Astrocyte (in vitro differentiated cells and primary cell): ENCODE measurements around the gene UBE2E2. TPM values are rescaled to one million over a fixed set of nuclear protein-coding genes. Genes with fewer than 3 reads are reported as not detected.
A peak's percentile ranks its signal among the peaks of the same experiment; 100 is the strongest.

Experiments used
- DNase-seq: peaks from one replicate; pipeline ENCODE4 v3.0.0-alpha.2; 2010; ENCODE audit warnings: low read depth
- FAIRE-seq: peaks from 2 replicates; lab custom pipeline; 2011; peaks lifted over from hg19 to GRCh38; lab: Jason Lieb, UNC
- H2AFZ ChIP-seq: 2 replicates; pipeline ENCODE4 v1.6.0; 2012; ENCODE audit warnings: low read depth, low read length, inconsistent platforms
- H3K27ac ChIP-seq: 2 replicates; pipeline ENCODE4 v1.5.1; 2011; ENCODE audit warnings: low read depth, low read length, inconsistent platforms
- H3K27me3 ChIP-seq: 2 replicates; pipeline ENCODE4 v1.6.0; 2011; ENCODE audit warnings: low read length, inconsistent platforms; ENCODE audit not compliant: insufficient read depth
- H3K36me3 ChIP-seq: 2 replicates; pipeline ENCODE4 v1.5.1; 2011; ENCODE audit warnings: low read length, inconsistent platforms; ENCODE audit not compliant: insufficient read depth
- H3K4me1 ChIP-seq: 2 replicates; pipeline ENCODE4 v1.5.1; 2011; ENCODE audit warnings: low read length, inconsistent platforms; ENCODE audit not compliant: insufficient read depth
- H3K4me2 ChIP-seq: 2 replicates; pipeline ENCODE4 v1.6.0; 2012; ENCODE audit warnings: low read length, inconsistent platforms
- H3K4me3 ChIP-seq: 2 replicates; pipeline ENCODE4 v1.5.1; 2011; ENCODE audit warnings: low read depth, mild to moderate bottlenecking, low read length, inconsistent platforms; ENCODE audit not compliant: insufficient read depth
- H3K79me2 ChIP-seq: 2 replicates; pipeline ENCODE4 v1.6.0; 2012; ENCODE audit warnings: mild to moderate bottlenecking, low read length, inconsistent platforms; ENCODE audit not compliant: insufficient read depth
- H3K9ac ChIP-seq: 2 replicates; pipeline ENCODE4 v1.6.0; 2012; ENCODE audit warnings: mild to moderate bottlenecking, low read length, inconsistent platforms
- H3K9me3 ChIP-seq: 2 replicates; pipeline ENCODE4 v1.5.1; 2012; ENCODE audit warnings: low read depth, mild to moderate bottlenecking, low read length, inconsistent platforms; ENCODE audit not compliant: insufficient read depth
- H4K20me1 ChIP-seq: 2 replicates; pipeline ENCODE4 v1.6.0; 2012; ENCODE audit warnings: low read length, inconsistent platforms; ENCODE audit not compliant: insufficient read depth
- H3K27ac Mint-ChIP-seq: one replicate; pipeline ENCODE4 v1.8.0; 2021; ENCODE audit warnings: mild to moderate bottlenecking, mixed read lengths; ENCODE audit not compliant: unreplicated experiment
- H3K27me3 Mint-ChIP-seq: one replicate; pipeline ENCODE4 v1.8.0; 2021; ENCODE audit warnings: low read depth, mixed read lengths; ENCODE audit not compliant: unreplicated experiment
- H3K36me3 Mint-ChIP-seq: one replicate; pipeline ENCODE4 v1.8.0; 2021; ENCODE audit warnings: low read depth, mixed read lengths; ENCODE audit not compliant: unreplicated experiment
- H3K4me1 Mint-ChIP-seq: one replicate; pipeline ENCODE4 v1.8.0; 2021; ENCODE audit warnings: low read depth, mixed read lengths; ENCODE audit not compliant: unreplicated experiment
- H3K4me3 Mint-ChIP-seq: one replicate; pipeline ENCODE4 v1.8.0; 2021; ENCODE audit warnings: mild to moderate bottlenecking, moderate library complexity, mixed read lengths; ENCODE audit not compliant: unreplicated experiment
- H3K9me3 Mint-ChIP-seq: one replicate; pipeline ENCODE4 v1.8.0; 2021; ENCODE audit warnings: mild to moderate bottlenecking, mixed read lengths; ENCODE audit not compliant: unreplicated experiment
- EZH2 ChIP-seq: IDR thresholded peaks from 2 replicates; pipeline ENCODE4 v1.6.1; 2012; ENCODE audit warnings: mild to moderate bottlenecking, low read length, inconsistent platforms; ENCODE audit not compliant: insufficient read depth
- total RNA-seq: library from RNA; stranded (reverse); gene quantifications from 2 replicates; pipeline ENCODE4 v1.2.1, GENCODE V29; 2021
- TF ChIP-seq, protein P1 (sequence below): IDR thresholded peaks from 2 replicates; pipeline ENCODE4 v1.5.1; 2011; ENCODE audit warnings: low read depth, mild to moderate bottlenecking, inconsistent platforms, low read length, moderate library complexity; ENCODE audit not compliant: insufficient read depth

The UBE2E2 gene
- total RNA-seq, 1 donor from 2014 or later, result 89.8 TPM

DNA sequence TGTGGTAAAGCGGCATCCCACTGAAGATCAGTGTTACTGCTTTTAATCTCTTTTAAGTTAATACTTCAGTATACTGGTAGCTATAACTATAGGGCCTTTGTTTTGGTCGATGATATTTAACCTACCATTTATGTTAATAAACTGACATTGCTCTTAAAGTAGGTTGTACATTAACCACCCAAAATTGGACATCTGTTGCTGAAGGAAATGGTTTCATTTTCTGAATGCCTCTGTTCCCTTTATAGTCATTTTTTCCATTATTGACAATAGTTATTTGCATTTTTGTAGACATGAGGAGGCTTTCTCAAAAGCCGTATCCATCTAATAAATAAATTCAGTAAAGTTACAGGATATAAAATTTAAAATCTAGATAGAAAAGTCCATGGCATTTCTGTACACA lies 350.2 kb downstream of the UBE2E2 start:
- H3K36me3 Mint-ChIP-seq, result peaks cover 4% of the 10 kb centered on the region
- Histone ChIP-seq H3K27ac (no peak overlapping the region), H3K79me2 (no peaks in the 10 kb centered on the region), H3K4me1 (no peaks in the 10 kb centered on the region), H3K9me3 (no peaks in the 10 kb centered on the region), H3K36me3 (no peaks in the 10 kb centered on the region), H3K4me2 (no peak overlapping the region), H2AFZ (no peak overlapping the region), H3K9ac (no peak overlapping the region), H3K4me3 (no peak overlapping the region), H4K20me1 (no peaks in the 10 kb centered on the region), H3K27me3 (peaks cover 2% of the 10 kb centered on the region)
- peaks cover 27% of the 10 kb centered on the region for H3K4me1 Mint-ChIP-seq
- no peak overlapping the region for H3K4me3 Mint-ChIP-seq
- DNase-seq, result no peak
- H3K27me3 Mint-ChIP-seq, result no peaks in the 10 kb centered on the region
- H3K9me3 Mint-ChIP-seq, result peaks cover 1% of the 10 kb centered on the region
- no peak for TF ChIP-seq EZH2
- TF ChIP-seq, protein P1, sequence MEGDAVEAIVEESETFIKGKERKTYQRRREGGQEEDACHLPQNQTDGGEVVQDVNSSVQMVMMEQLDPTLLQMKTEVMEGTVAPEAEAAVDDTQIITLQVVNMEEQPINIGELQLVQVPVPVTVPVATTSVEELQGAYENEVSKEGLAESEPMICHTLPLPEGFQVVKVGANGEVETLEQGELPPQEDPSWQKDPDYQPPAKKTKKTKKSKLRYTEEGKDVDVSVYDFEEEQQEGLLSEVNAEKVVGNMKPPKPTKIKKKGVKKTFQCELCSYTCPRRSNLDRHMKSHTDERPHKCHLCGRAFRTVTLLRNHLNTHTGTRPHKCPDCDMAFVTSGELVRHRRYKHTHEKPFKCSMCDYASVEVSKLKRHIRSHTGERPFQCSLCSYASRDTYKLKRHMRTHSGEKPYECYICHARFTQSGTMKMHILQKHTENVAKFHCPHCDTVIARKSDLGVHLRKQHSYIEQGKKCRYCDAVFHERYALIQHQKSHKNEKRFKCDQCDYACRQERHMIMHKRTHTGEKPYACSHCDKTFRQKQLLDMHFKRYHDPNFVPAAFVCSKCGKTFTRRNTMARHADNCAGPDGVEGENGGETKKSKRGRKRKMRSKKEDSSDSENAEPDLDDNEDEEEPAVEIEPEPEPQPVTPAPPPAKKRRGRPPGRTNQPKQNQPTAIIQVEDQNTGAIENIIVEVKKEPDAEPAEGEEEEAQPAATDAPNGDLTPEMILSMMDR, result no peak
- H3K27ac Mint-ChIP-seq, result peak overlapping the region; percentile 20
- FAIRE-seq, result no peak

GRCh38 chr3:23565041-23565775 lies 362.1 kb downstream of the UBE2E2 start:
- no peaks in the 10 kb centered on the region for H4K20me1 ChIP-seq
- no peak overlapping the region for H3K9ac ChIP-seq
- FAIRE-seq (no peak), DNase-seq (no peak)
- H3K36me3 ChIP-seq, result no peaks in the 10 kb centered on the region
- no peak overlapping the region for H3K4me2 ChIP-seq
- Mint-ChIP-seq H3K9me3 (no peaks in the 10 kb centered on the region), H3K4me3 (no peak overlapping the region), H3K27me3 (no peaks in the 10 kb centered on the region), H3K27ac (no peak overlapping the region), H3K36me3 (no peaks in the 10 kb centered on the region), H3K4me1 (peaks cover 21% of the 10 kb centered on the region)
- TF ChIP-seq EZH2, result no peak
- TF ChIP-seq, protein P1, result no peak
- no peak overlapping the region for H3K4me3 ChIP-seq
- H3K4me1 ChIP-seq, result peaks cover 9% of the 10 kb centered on the region
- no peaks in the 10 kb centered on the region for H3K27me3 ChIP-seq
- no peak overlapping the region for H3K27ac ChIP-seq
- no peaks in the 10 kb centered on the region for H3K9me3 ChIP-seq
- no peak overlapping the region for H2AFZ ChIP-seq
- H3K79me2 ChIP-seq, result no peaks in the 10 kb centered on the region

DNA sequence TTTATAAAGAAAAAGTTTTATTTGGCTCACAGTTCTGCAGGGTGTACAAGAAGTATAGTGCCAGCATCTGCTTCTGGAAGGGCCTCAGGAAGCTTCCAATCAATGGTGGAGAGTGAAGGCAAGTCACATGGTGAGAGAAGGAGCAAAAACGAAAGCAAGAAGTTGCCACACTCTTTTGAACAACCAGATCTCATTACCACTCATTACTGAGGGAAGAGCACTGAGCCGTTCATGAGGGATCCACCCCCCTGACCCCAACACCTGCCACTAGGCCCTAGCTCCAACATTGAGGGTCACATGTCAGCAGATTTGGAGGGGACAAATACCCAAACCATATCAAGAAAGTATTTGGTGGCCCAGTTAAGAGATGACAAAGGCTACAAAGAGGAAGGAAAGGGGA lies 363.4 kb downstream of the UBE2E2 start:
- H2AFZ ChIP-seq, result no peak overlapping the region
- no peaks in the 10 kb centered on the region for H3K79me2 ChIP-seq
- no peaks in the 10 kb centered on the region for H3K36me3 ChIP-seq
- H4K20me1 ChIP-seq, result no peaks in the 10 kb centered on the region
- DNase-seq (no peak), FAIRE-seq (no peak)
- Mint-ChIP-seq H3K27me3 (no peaks in the 10 kb centered on the region), H3K36me3 (no peaks in the 10 kb centered on the region), H3K4me3 (no peak overlapping the region), H3K4me1 (peaks cover 21% of the 10 kb centered on the region), H3K9me3 (no peaks in the 10 kb centered on the region), H3K27ac (no peak overlapping the region)
- no peak overlapping the region for H3K27ac ChIP-seq
- no peak overlapping the region for H3K9ac ChIP-seq
- H3K27me3 ChIP-seq, result no peaks in the 10 kb centered on the region
- no peak overlapping the region for H3K4me3 ChIP-seq
- no peaks in the 10 kb centered on the region for H3K9me3 ChIP-seq
- no peak overlapping the region for H3K4me2 ChIP-seq
- H3K4me1 ChIP-seq, result peaks cover 9% of the 10 kb centered on the region
- TF ChIP-seq, protein P1, result no peak
- TF ChIP-seq EZH2, result no peak
